B cell (primary cell): ENCODE results near the gene AP5M1.

Experiments used
- EZH2 ChIP-seq: IDR thresholded peaks from 2 replicates; pipeline ENCODE4 v1.6.1; 2012; ENCODE audit warnings: borderline replicate concordance, low read depth, mild to moderate bottlenecking, moderate library complexity, low read length; ENCODE audit not compliant: insufficient read depth, poor library complexity, severe bottlenecking
- TF ChIP-seq, protein P1 (sequence below): fragments of 200-600 bp; IDR thresholded peaks from one replicate; pipeline ENCODE4 v1.8.0; 2022; ENCODE audit warnings: antibody characterized with exemption, mild to moderate bottlenecking

- TF ChIP-seq, protein P1, sequence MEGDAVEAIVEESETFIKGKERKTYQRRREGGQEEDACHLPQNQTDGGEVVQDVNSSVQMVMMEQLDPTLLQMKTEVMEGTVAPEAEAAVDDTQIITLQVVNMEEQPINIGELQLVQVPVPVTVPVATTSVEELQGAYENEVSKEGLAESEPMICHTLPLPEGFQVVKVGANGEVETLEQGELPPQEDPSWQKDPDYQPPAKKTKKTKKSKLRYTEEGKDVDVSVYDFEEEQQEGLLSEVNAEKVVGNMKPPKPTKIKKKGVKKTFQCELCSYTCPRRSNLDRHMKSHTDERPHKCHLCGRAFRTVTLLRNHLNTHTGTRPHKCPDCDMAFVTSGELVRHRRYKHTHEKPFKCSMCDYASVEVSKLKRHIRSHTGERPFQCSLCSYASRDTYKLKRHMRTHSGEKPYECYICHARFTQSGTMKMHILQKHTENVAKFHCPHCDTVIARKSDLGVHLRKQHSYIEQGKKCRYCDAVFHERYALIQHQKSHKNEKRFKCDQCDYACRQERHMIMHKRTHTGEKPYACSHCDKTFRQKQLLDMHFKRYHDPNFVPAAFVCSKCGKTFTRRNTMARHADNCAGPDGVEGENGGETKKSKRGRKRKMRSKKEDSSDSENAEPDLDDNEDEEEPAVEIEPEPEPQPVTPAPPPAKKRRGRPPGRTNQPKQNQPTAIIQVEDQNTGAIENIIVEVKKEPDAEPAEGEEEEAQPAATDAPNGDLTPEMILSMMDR = no peak
- no peak for TF ChIP-seq EZH2
Observed at GRCh38 chr14:57275023-57275664, 6.4 kb downstream of the AP5M1 start.
